Breast epithelium (tissue), 4 donors: ENCODE measurements around the gene PNPLA1. TPM values are rescaled to one million over a fixed set of nuclear protein-coding genes. Genes with fewer than 3 reads are reported as not detected.

Experiments used
- DNase-seq, 2 donors: peaks; one replicate each; pipeline ENCODE4 v3.0.0-alpha.2; 2019; ENCODE audit warnings: low spot score in 2 of 2
- H3K27ac ChIP-seq, 2 donors: fragments of 200-600 bp; sonication (generic) in 1 of 2; one replicate each; pipeline ENCODE4 v1.5.1; 2016 to 2019; ENCODE audit warnings: mild to moderate bottlenecking in 1 of 2
- H3K27me3 ChIP-seq, 2 donors: fragments of 200-600 bp; sonication (generic) in 1 of 2; one replicate each; pipeline versions ENCODE4 v1.5.1 to v1.6.0; 2017 to 2019; ENCODE audit warnings: control low read depth in 1 of 2, mild to moderate bottlenecking in 1 of 2
- H3K36me3 ChIP-seq: fragments of 200-600 bp; one replicate; pipeline ENCODE4 v1.5.1; 2019
- H3K4me1 ChIP-seq, 2 donors: fragments of 200-600 bp; sonication (generic); one replicate each; pipeline ENCODE4 v1.5.1; 2016 to 2019; ENCODE audit warnings: control low read depth in 1 of 2
- H3K4me3 ChIP-seq, 3 donors: fragments of 200-600 bp; sonication (generic); 1 replicate in 2 of 3; 2 replicates in 1 of 3; pipeline ENCODE4 v1.5.1; 2016 to 2019; ENCODE audit warnings: mild to moderate bottlenecking in 3 of 3, moderate library complexity in 2 of 3
- H3K9me3 ChIP-seq, 2 donors: fragments of 200-600 bp; sonication (generic) in 1 of 2; one replicate each; pipeline ENCODE4 v1.5.1; 2016 to 2019; ENCODE audit warnings: control low read depth in 1 of 2
- POLR2A ChIP-seq: fragments of 450-650 bp; IDR thresholded peaks from one replicate; pipeline ENCODE4 v1.6.1; 2016; ENCODE audit warnings: antibody characterized with exemption, mild to moderate bottlenecking, moderate library complexity
- POLR2AphosphoS5 ChIP-seq, 3 donors: sonication (generic); formaldehyde crosslinking; IDR thresholded peaks; one replicate each; pipeline ENCODE4 v1.6.1; 2017; ENCODE audit warnings: antibody characterized with exemption in 3 of 3
- intact Hi-C: fragments of 100-400 bp; cut with DNase I; formaldehyde crosslinking; loops from one replicate; pipeline ENCODE4 v1.15.1; 2023; ENCODE audit warnings: low total_unique reads
- total RNA-seq, 3 donors: library from RNA; depleted of rRNA; stranded (reverse); fragments of >200 nt; gene quantifications; one replicate each; pipeline ENCODE4 v1.1.0, GENCODE V29; 2016
- TF ChIP-seq, protein P1 (sequence below), 3 donors: fragments of 450-650 bp; IDR thresholded peaks; one replicate each; pipeline ENCODE4 v1.5.1; 2016 to 2017; ENCODE audit warnings: antibody characterized with exemption in 3 of 3, mild to moderate bottlenecking in 3 of 3, moderate library complexity in 3 of 3

Gene PNPLA1
- total RNA-seq, 3 donors from 2014 or later, result not detected

DNA sequence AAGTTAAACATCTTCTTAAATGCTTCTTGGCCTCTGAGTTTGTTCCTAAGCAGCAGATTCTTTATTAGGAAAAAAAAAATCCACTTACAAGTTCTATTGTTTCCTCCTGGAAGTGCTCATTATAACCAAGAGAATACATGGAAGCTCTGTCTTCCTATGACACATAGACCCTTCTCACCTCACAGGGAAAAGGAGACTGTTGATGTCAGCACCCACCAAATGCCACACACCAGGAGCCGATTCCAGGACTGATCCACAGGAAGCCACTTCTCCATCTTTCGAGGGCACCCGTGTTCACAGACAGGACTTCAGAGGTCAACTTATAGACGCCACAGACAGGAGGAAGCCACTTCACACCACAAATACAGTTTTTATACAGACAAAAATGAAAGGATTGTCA lies 80.2 kb downstream of the PNPLA1 start:
- no peak for TF ChIP-seq POLR2A
- no peak for TF ChIP-seq POLR2AphosphoS5 (IDR thresholded peaks at IDR 0.05)
- TF ChIP-seq, protein P1, sequence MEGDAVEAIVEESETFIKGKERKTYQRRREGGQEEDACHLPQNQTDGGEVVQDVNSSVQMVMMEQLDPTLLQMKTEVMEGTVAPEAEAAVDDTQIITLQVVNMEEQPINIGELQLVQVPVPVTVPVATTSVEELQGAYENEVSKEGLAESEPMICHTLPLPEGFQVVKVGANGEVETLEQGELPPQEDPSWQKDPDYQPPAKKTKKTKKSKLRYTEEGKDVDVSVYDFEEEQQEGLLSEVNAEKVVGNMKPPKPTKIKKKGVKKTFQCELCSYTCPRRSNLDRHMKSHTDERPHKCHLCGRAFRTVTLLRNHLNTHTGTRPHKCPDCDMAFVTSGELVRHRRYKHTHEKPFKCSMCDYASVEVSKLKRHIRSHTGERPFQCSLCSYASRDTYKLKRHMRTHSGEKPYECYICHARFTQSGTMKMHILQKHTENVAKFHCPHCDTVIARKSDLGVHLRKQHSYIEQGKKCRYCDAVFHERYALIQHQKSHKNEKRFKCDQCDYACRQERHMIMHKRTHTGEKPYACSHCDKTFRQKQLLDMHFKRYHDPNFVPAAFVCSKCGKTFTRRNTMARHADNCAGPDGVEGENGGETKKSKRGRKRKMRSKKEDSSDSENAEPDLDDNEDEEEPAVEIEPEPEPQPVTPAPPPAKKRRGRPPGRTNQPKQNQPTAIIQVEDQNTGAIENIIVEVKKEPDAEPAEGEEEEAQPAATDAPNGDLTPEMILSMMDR (IDR thresholded peaks at IDR 0.05), result no peak
- Histone ChIP-seq H3K4me1 (no peaks in the 10 kb centered on the region), H3K4me3 (no peak overlapping the region), H3K9me3 (no peaks in the 10 kb centered on the region), H3K36me3 (no peaks in the 10 kb centered on the region), H3K27me3 (no peaks in the 10 kb centered on the region), H3K27ac (peak overlapping the region in 1 of 2 donors; percentile 71)
- no peak for DNase-seq
- intact Hi-C loops, result no loop called here

DNA sequence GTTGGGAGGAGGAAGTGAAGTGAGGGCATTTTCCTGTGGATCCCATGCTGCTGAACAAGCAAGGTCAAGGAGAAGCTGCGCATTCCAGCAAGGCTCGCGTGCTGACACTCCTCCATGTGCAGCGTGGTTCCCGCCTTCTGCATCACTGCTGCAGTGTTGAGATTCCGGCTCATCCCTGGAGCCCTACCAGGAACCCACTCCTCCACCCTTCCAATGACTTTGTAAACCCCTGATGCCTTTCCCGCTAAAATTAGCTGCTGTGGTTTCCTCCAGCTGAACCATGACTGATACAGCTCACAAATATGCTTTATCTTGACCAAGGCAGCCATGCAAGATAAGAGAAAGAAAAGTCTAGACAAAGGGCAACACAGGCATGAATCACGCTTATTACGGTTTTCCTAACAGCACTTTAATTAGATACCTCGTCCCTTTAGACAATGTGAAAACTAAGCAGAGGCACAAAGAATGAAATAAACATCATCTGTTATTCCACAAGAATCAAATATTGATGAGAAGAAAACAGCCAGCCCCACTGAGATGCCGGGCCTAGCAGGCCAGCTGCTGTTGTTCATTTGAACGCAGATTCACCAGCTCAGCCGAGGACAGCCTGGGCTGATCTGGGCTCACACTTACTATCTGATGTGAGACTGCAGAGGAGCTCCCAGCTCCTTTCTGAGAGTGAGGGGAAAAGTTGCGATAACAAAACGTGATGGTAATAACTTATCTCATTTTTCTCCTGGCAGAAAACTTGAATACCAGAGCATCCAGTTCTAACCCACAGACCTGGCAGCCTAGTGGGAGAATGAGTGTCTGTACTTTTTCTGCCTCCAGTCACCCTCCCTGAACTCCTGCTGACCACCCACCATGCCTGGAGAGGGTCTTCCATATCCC lies 81.1 kb downstream of the PNPLA1 start:
- Histone ChIP-seq H3K27me3 (no peaks in the 10 kb centered on the region), H3K27ac (peak overlapping the region in 1 of 2 donors; percentile 71), H3K9me3 (no peaks in the 10 kb centered on the region), H3K36me3 (no peaks in the 10 kb centered on the region), H3K4me1 (no peaks in the 10 kb centered on the region), H3K4me3 (no peak overlapping the region)
- TF ChIP-seq POLR2AphosphoS5 (IDR thresholded peaks at IDR 0.05) (no peak), POLR2A (no peak)
- TF ChIP-seq, protein P1 (IDR thresholded peaks at IDR 0.05), result no peak
- intact Hi-C loops, result no loop called here
- no peak for DNase-seq

DNA sequence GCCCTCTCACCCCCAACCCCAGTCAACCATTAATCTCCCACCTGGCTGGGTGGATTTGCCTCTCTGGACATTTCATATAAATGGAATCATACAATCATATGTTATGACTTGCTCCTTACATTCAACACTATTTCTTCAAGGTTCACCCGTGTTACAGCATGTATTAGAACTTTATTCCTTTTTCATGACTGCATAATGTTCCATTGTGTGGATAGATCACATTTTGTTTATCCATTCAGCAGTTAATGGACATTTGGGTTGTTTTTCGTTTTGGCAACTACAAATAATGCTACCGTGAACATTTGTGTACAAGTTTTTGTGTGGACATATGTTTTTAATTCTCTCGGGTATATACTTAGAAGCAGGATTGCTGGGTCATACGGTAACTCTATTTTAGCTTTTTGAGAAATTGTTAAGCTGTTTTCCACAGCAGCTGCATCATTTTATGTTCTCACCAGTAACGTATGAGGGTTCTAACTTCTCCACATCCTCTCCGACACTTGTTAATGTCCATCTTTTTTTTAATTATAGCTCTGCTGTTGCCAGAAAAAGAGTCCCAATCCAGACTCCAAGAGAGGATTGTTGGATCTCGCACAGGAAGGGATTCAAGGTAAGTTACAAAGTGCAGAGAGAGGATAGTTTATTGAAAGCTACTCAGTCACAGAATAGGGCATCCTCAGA lies 82.8 kb downstream of the PNPLA1 start:
- Histone ChIP-seq H3K4me1 (no peaks in the 10 kb centered on the region), H3K9me3 (no peaks in the 10 kb centered on the region), H3K27me3 (no peaks in the 10 kb centered on the region), H3K27ac (no peak overlapping the region), H3K36me3 (no peaks in the 10 kb centered on the region), H3K4me3 (no peak overlapping the region)
- TF ChIP-seq POLR2A, result no peak
- TF ChIP-seq, protein P1 (IDR thresholded peaks at IDR 0.05), result no peak
- no peak for DNase-seq
- intact Hi-C loops, result no loop called here

DNA sequence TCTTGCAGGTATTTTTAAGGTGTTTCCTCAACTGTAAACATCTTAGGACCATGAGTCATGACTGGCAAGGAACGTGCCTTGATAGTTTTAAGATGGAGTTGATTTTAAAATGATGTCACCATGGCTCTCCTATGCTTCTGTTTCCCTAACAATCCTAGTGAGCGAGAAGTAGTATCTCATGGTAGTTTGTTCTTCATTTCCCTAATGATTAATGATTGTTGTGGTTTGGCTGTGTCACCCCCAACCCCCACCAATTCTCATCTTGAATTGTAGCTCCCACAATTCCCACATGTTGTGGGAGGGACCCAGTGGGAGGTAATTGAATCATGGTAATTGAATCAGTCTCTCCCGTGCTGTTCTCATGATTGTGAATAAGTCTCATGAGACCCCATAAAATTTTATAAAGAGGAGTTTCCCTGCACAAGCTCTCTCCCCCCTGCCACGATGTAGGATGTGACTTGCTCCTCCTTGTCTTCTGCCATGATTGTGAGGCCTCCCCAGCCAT lies 83.6 kb downstream of the PNPLA1 start:
- H3K4me1 ChIP-seq, result no peaks in the 10 kb centered on the region
- no peak overlapping the region for H3K4me3 ChIP-seq
- intact Hi-C loops, result no loop called here
- no peaks in the 10 kb centered on the region for H3K9me3 ChIP-seq
- TF ChIP-seq, protein P1 (IDR thresholded peaks at IDR 0.05), result no peak
- no peak for TF ChIP-seq POLR2A
- no peaks in the 10 kb centered on the region for H3K27me3 ChIP-seq
- no peak for DNase-seq
- no peak overlapping the region for H3K27ac ChIP-seq
- H3K36me3 ChIP-seq, result no peaks in the 10 kb centered on the region

DNA sequence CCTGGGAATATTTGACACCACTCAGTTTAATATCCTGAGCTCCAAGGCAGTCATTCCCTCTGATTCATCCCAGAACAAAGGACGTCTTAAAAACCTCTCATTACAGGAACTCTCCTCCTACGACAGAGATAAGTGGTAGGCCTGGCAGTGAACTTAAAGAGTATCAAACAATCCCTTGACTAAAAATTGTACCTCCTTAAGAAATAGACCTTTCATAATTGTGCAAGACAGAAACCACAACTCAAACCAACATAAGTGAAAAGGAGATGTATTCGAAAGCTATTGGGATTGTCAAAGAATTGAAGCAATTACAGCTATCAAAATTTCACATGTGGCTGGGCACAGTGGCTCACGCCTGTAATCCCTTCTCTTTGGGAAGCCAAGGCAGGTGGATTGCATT lies 86.0 kb downstream of the PNPLA1 start:
- Histone ChIP-seq H3K9me3 (no peaks in the 10 kb centered on the region), H3K36me3 (no peaks in the 10 kb centered on the region), H3K4me1 (no peaks in the 10 kb centered on the region), H3K27me3 (no peaks in the 10 kb centered on the region), H3K4me3 (no peak overlapping the region), H3K27ac (no peak overlapping the region)
- intact Hi-C loops, result loop anchor here (5.0 kb wide), 1 partner anchor 826 kb away; no protein-coding TSS in a partner anchor
- DNase-seq, result no peak
- TF ChIP-seq POLR2A, result no peak
- TF ChIP-seq POLR2AphosphoS5 (IDR thresholded peaks at IDR 0.05), result no peak
- TF ChIP-seq, protein P1 (IDR thresholded peaks at IDR 0.05), result no peak
